GM21390 (cell line): ENCODE results near the gene PCED1A.

Experiments
- ATAC-seq: cut with Tn5 transposase; IDR thresholded peaks from one replicate; pipeline ENCODE4 v1.9.1; 2021; ENCODE audit not compliant: unreplicated experiment

Gene PCED1A

DNA sequence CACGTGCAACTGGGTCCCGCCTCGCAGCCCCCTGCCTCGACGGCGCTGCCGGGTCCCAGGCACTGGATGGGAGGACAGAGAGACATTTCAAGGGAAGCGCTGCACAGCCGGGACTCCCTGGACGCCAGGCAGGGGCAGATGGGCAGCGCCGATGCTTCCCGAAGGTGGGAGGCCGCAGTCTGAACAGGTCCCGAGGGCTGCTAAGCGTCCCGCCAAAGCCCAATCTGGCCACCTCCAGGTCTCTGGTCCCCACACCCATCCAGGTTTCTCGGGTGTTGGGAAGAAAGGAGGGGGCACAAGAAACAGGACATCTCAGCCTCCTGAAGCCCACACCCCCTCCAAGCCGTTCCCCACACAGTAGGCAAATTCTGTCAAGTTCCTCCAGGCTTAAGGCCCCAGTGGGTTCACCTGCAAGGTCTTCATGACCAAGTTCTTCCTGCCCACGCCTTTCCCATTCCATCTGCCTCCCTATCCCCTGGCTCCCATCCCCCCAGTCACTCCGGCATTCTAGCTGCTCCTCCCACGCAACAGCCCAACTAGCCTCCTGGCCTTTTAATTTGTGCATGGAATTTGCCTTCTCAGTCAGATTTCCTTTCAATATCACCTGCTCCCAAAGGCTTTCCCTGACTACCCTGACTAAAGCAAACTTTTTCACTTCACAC, 34.6 kb downstream of the PCED1A start:
- ATAC-seq, result no peak

DNA sequence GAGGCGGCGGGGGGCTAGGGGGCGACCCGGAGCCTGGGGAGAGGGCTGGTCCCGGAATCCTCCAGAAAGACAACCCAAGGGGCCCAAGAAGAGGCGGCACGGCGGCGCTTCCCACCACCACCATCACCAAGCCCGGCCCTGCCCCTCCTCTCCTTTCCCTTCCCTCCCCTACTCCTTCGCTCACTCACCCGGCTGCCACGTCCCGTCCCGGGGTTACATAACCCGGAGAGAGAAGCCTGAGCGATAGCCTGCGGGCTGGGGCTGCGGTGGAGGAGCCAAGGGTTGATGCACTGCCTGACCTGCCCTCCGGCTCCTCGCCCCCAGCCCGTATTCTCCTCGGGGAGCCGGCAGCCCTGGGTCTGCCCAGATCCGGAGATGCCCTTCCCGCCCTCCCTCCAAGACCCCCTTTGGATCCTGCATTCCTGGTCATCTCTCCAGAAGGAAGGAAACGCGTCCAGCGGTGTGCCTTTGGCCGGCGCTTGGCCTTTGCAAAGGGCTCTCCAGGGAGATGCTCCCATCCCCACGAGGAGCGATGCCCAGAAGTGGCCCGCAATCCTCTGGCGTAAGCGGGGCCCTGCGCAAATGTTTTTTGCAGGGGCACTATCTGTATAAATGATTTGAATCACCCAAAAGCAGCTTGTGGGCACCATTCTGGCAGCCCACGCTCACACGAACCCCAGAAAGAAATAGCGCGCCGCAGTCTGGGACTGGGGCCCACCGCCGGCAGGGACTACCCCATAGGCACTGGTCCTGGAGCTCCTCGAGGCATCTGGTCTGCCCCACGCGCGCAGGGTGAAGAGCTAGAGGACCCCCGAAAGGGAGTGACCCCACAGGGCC, 35.4 kb downstream of the PCED1A start:
- no peak for ATAC-seq

DNA sequence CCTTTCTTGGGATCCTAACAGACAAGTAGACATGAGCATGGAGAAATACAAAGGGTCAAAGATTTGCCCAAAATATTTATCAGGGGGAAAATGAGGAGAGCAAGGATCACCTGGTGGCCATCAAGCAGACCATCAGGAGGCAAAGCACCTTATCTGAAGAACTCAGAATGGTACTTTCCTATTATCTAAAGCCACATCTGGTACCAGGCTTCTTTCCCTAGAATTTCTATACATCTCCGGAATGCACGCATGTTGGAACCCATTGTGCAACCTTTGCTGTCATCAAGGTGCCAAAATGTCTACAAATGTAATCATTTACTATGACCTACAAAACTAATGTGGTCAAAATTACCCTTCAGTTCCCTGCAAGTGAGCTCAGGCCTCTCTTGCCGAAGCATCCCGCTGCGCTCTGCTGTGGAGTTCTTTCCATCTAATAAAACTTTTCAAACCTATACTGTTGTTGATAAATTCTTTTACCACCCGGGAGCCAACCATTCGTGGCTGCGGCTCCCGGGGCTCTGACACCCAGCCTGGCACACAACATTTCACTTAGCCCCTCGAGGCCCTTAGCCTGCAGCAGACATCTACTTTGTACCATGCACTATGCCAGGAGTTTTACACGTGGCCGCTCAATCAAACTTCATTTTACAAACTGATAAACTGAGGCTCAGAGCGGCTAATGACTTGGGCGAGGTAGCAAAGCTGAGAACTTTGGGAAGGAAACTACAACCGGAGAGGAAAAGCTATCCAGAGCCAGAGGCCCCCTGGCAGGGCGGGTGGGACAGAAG, 36.2 kb downstream of the PCED1A start:
- no peak for ATAC-seq

DNA sequence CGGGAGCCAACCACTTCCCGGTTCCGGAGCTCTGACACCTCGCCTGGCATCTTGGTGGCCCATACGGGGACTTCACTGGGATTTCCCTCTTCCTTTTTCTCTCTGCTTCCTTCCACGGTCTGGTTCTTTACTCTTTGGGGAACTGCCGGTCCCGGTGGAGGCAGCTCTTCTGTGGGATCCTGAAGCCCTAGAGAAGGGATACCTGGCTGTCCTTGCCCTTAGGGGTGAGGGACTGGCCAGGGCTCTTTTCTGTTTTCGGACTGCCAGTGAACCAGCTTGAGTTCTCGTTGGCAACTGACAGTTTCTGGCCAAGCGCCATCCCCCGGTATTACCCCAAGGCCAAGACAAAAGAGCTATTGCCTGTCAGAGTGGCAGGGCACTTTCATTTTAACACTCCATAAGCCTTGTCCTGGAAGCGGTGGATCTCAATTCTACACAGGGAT, 39.1 kb downstream of the PCED1A start:
- no peak for ATAC-seq

DNA sequence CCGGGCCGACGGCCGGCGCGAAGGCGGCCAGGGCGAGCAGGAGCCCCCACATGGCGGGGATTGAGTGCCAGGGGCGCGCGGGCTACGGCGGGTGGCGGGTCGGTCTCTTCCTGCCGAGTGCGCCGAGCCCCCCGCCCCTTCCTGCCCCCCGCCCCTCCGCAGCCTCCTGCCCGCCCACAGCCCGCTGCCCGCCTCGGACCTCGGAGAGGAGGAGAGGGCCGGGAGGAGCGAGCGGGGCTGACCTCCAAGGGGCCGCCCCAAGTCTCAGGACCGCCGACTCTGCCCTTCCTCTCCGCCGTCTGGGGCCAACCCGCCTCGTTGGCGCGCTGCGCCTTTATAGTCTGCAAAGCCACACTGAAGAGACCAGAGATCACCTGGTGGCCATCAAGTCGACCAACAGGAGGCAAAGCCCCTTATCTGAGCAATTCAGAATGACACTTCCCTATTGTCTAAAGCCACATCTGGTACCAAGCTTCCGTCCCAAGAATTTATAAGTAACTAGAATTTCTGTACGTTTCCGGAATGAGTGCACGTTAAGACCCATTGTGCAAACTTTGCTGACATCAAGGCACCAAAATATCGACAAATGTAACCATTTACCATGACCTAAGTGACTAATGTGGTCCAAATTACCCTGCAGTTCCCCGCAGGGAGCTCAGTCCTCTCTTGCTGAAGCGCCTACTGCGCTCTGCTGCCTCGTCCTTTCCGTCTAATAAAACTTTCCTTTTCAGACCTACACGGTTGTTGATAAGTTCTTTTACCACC, 39.8 kb downstream of the PCED1A start, which contains the start of gene CPXM1:
TSS of gene CPXM1 (minus strand) at position 107 of the 765 bp plus-strand sequence. CDS start at position 52, 55 bp downstream.
- ATAC-seq, result no peak

DNA sequence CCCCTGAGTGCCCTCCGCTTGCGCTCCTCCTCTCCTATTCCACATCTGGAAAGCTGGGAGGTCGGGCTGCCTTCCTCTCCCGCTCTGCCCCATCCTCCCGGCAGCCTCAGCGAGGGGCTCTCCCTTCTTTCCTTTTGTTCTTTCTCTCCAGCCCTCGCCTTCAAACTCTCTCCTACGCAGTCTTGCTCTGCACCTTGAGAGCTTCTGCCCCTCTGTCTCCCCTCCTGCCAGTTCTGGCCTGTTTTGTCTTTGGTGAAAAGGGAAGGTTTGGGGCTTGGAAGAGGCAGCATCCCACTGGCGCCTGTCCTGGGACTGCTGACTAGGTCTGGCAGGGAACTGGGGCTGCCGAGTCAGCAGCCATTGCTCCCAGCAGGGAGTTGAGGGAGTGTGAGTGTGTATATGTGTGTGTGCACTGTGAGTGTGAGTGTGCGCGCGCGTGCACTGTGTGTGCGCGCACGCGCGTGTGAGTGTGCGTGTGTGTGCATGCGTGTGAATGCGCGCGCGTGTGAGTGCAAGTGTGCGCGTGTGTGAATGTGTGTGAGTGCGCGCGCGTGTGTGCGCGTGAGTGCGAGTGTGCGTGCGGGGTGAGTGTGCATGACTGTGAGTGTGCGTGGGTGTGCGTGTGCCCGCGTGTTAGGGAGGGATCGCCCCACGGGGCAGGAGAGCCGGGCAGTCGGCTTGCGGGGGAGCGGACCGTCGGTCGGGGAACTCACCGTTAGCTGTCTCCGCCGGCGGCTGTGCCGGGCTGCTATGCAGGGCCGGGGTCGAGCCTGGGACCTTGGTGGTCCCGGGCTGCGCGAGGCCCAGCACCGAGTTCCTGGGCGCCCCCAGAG, 40.6 kb downstream of the PCED1A start:
- no peak for ATAC-seq

DNA sequence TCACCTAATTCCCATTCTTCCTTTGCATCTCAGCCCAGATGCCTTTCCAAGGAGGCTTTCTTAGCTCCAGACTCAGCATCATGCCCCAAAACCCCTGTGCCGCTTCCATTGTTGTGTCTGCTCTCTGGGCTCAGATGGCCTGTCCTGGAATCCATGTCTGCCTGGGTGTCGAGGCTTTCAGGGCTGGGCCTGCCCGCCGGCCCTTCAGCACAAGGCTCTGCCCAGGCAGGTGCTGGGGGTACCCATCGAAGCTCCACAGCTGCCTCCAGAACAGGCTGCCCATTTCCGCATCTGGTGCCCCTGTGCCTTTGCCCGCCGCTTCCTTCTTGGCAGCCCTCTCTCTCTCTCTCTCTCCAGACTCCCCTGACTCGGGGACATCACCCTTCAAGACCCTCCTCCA, 41.2 kb downstream of the PCED1A start:
- ATAC-seq, result no peak

DNA sequence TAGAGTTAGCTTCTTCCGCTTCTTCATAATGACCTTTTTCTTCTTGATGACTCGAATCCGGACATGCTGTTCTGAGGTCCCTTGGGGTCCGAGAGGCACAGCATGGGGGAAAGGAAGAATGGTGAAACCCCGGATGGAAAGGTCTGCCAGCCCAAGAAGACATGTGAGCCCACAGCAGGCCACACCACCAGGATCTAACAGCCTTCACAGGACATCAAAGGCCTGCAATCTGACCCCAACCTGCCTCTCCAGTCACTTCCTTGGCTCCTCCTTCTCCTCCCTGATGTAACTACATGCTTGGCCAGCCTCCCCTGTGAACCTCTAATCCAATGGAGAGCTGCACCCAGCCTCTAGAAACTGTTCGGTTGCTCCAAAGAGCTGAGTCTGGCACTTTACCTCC, 41.6 kb downstream of the PCED1A start:
- no peak for ATAC-seq

DNA sequence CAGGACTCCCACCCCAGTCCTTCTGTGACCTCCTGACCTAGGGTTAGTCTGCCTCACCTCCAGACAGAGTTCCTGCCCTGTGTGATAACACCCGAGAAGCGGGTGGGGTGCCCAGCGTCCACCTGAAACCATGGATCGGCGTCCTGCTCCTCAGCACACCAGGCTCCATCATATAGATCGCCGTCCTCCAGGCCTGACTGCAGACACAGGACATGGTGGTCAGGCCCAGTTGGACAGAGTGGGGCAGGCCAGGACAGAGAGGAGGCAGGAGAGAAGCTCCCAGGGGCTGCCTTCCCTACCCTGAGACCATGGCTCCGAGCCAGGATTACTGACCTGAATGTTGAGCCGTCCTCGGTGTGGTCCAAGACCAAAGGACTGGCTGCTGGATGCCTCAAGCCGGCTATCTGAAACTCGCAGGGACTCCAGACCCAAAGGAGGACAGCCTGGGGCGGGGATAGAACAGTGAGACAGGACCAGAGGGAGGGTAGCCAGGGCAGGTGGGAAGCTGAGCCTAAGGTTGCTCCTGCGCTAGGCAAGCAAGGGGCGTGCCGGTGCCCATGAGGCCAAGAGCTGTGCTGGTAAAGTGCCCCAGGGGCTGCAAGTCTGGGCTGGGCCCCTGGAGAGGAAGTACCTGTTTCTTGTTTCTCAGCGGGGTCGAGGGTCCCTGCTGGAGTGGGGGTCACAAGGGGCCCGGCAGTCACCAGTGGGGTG, 42.2 kb downstream of the PCED1A start:
- no peak for ATAC-seq

DNA sequence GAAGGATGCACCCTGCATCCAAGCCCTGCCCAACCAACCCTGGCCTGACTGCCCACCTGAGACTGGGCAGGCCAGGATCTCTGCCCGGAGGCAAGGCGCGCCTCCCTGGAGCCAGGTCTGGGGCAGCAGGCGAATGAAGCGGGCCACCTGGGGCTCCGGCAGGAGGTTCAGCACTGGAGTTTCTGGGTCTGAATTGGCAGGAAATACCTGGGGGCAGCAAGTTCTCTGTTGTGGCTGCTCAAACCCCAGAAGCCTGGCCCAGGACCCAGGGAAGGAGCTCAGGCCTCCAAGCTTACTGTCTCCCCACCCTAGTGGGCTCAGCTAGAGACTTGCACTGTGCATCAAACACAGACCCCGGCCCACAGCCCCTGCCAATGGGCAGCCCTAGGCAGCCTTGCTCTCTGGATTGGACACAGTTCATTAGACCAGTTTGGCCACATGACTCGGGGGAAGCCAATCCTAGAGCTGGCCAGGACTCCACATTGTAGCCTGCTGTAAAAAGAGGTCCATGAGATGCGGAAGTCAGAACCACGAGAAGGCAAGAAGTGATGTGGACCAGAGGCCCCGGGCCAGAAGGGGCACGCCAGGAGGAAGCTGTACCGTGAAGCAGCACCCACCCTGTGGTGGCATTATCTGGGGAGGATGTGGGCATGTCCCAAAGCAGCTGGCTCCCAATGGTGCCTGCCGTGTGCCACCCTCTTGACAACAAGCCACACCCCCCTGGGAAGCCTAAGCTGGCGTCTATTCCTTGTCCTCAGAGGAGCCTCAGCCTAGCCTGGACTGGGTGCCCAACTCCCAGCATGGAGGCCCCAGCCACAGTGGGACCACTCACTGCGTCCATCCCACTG, 43.1 kb downstream of the PCED1A start:
- ATAC-seq, result no peak

DNA sequence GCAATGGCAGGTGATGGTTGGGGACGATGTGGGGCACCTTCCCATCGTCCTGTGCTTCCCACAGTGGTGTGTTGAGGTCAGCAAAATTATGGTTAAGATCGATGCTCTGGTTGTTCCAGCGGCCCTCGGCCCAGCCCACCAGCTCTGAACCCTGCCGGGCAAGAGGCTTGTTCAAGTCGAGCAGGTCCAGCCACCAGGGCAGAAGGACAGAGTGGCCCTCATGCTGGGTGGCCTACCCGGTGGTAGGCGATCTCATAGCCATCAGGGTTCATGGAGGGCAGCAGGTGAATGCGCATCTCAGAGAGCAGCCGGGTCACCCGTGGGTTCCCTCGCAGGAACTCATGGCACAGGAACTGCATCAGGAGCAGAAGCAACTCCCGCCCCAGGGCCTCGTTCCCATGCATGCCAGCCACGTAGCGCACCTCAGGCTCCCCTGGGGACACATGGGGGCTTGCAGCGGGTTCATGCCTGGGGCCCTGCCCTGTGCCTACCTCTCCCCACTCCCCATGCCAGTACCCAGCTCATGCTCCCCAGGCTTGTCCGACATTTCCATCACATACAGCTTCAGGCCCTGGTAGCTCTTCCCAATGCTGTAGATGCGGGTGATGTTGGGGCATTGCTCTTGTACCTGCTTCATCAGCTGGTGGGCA, 44.3 kb downstream of the PCED1A start:
- ATAC-seq, result no peak

DNA sequence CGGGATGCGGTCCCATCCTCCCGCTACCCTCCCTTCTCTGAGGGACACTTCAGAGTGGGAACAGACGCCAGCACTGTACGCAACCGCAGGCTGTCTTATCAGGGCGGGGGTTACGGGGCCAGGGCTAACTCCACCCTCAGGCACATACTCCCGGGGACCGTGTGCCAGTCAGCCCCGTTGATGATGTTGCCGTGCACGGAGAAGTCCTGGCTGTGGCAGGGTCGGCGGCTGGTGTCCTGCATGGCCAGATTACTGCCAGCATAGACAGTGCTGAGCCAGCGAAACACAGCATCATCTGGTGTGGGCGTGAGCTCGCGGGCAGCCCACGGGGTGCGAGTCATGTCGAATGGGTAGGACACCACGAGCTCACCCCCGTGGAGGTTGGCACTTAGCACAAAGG, 45.0 kb downstream of the PCED1A start:
- no peak for ATAC-seq

DNA sequence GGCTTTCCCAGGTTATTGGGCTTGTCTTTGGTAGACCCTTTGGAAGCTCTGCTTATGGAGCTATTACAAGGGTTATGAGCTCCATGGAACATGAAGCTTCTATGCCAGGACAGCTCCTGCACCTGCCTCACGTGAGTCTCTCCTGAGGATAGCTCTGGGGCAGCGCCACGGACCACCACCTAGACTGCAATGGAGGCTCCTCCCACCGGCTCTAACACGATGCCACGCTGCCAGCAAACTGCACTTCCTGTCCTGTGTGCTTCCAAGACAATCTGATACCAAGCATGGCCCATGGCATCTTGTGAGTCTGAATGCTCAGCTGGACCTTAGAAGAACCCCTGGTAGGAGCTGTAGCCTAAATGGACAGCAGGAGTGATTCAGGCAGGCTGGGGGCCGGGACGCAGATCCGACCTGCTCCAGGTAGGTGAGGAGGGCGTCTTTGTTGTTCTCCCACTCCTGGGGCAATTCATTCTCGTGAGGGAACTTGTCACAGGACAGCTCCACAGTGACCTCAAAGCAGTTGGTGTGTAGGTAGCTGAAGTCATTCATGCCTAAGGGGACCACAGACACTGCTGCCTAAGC, 45.5 kb downstream of the PCED1A start:
- ATAC-seq, result no peak

DNA sequence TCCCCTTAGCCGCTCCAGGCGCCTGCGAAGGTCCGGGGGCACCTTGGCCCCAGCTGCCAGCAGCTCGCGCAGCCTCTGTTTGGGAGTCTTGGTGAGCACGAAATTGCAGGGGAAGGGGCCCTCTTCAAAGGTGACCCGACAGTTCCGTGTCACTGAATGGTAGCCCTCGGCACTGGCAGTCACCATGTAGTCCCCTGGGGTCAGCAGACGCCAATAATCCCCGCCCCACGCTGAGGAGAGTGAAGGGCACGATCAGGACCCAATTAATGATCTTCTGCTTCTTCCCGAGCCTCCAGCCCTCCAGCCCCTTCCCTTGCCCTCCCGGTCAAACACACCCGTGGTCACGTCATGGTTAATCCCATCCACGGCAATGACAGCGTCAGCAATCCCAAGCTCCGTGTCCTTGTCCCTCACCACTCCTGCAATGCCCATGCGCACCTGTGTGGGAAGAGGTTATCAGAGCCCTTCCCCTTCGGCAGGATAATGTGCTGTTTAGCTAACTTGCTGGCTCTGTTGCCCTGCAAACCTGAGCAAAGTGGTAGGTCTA, 46.2 kb downstream of the PCED1A start:
- ATAC-seq, result no peak

DNA sequence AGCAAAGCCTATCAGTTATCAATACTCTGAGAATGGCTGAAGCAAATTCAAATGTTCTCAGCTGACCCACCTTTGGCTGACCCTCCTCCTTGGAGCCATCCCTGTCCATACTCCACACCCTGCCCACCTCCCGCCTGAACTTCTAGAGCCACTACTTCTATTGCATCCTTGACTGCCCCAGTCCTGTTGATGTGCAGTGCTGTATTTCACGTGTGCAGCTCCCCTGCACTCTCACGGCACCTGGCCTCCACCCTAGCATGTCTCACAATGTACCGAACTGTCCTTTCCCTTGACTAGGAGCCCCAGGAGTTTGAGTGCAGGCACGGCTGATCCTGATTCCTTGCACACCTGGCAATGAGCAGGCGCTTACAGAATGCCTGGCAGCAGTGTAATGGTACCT, 47.0 kb downstream of the PCED1A start:
- no peak for ATAC-seq
